Omental fat pad (tissue), 4 donors: ENCODE measurements around the gene XDH. TPM values are rescaled to one million over a fixed set of nuclear protein-coding genes. Genes with fewer than 3 reads are reported as not detected.

ENCODE experiments used
- ATAC-seq: fragments of 150-250 bp; one replicate; pipeline ENCODE4 v1.9.1; 2016; ENCODE audit warnings: mild to moderate bottlenecking, moderate library complexity; ENCODE audit not compliant: low FRiP score
- DNase-seq: peaks from one replicate; pipeline ENCODE4 v3.0.0-alpha.2; 2019; ENCODE audit warnings: low spot score
- total RNA-seq, 4 donors: library from RNA; depleted of rRNA; stranded (reverse); fragments of >200 nt; gene quantifications; one replicate each; pipeline ENCODE4 v1.1.0, GENCODE V29; 2016
- TF ChIP-seq, protein P1 (sequence below), 3 donors: fragments of 450-650 bp; IDR thresholded peaks; one replicate each; pipeline ENCODE4 v1.5.1; 2016 to 2017; ENCODE audit warnings: antibody characterized with exemption in 3 of 3, mild to moderate bottlenecking in 3 of 3, moderate library complexity in 2 of 3

XDH gene
- total RNA-seq, 4 donors from 2014 or later: 0.31 to 0.63 (median 0.48) TPM; not detected in 1

DNA sequence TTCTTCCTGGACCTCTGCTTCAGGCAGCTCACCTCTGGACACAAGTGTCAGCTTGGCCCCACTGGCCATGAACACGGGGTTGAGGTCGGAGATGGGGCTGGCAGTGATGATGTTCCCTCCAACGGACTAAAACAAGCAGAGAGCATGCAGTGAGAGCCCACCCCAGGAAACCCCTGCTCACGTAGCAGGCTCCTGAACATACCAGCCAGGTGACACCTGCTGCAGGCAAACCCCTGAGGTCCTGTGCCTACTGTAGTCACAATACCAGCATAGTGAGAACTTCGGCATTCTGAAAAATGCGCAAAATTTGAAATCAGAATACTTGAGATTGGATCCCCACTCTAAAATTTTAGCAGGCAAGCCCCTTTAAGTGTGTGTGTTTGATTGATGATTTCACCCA lies 32.9 kb downstream of the XDH start:
- DNase-seq (no peak), ATAC-seq (no peak)
- TF ChIP-seq, protein P1, sequence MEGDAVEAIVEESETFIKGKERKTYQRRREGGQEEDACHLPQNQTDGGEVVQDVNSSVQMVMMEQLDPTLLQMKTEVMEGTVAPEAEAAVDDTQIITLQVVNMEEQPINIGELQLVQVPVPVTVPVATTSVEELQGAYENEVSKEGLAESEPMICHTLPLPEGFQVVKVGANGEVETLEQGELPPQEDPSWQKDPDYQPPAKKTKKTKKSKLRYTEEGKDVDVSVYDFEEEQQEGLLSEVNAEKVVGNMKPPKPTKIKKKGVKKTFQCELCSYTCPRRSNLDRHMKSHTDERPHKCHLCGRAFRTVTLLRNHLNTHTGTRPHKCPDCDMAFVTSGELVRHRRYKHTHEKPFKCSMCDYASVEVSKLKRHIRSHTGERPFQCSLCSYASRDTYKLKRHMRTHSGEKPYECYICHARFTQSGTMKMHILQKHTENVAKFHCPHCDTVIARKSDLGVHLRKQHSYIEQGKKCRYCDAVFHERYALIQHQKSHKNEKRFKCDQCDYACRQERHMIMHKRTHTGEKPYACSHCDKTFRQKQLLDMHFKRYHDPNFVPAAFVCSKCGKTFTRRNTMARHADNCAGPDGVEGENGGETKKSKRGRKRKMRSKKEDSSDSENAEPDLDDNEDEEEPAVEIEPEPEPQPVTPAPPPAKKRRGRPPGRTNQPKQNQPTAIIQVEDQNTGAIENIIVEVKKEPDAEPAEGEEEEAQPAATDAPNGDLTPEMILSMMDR (IDR thresholded peaks at IDR 0.05): no peak

DNA sequence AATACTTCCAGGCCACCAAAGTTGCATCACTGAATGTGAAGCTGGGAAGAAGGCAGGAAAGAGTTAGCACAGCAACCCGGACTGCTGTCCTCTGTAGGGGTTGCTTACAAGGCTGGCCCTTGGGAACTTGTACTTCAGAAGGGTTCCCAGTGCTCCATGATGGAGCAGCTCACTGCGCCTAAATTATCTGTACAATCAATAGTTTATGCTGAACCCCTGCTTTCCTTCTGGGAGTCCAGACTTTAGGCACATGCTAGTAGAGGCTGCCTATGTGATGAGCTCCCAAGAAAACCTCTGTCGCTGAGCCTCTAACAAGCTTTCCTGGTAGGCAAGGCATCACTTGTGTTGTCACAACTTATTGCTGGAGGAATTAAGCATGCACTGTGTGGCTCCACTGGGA lies 34.3 kb downstream of the XDH start:
- TF ChIP-seq, protein P1 (IDR thresholded peaks at IDR 0.05): no peak
- DNase-seq (no peak), ATAC-seq (no peak)

DNA sequence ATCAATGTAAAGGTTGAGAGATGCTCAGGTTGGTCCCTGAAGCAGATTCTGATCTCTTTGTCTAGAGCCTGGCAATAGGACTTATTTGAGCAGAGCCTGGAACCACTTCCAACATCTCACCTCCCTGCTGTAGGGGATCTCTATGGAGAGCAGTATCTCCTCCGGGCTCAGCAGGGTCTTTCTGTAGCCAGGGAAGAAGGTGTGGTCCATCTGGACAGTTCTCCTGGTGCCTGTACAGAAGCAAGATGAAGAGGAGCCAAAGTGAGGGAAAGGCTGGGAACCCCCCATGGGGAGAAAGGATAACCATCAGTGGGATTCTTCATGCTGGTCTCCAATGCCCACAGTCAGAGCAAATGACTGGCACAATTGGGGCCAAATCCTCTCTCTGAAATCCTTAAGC lies 34.8 kb downstream of the XDH start:
- ATAC-seq: no peak
- DNase-seq: no peak
- TF ChIP-seq, protein P1 (IDR thresholded peaks at IDR 0.05): no peak

DNA sequence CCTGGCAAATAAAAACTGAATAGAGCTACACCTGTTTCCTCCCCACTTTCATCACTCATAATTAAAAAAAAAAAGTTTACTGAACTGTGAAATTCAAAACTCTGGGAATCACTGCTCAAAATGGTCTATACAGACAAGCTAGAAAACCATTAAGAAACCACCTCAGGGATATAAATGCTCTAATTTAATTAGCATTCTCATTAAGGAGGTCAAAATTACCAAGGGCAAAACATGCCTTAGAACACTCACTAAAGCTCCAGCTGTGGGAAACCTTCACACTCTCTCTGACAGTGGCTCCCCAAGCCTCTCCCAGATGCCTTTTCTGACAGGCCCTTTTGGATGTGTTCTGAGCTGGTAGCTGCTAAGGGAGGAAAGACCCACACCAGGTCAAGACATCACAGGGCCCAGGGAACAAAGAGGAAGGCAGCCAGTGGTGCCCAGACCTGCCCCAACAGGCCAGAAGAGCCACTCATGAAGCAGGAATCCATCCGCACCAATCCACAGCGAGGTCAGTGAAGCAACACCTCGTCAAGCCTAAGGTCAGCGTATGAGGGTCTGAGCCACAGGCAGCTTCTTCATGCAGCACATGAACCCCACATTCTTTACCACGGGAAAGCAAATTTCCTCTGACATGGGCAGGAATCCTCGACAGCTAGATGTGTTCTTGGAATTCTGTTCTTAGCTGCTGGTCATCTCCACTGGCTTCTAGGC lies 35.6 kb downstream of the XDH start:
- DNase-seq (no peak), ATAC-seq (no peak)

DNA sequence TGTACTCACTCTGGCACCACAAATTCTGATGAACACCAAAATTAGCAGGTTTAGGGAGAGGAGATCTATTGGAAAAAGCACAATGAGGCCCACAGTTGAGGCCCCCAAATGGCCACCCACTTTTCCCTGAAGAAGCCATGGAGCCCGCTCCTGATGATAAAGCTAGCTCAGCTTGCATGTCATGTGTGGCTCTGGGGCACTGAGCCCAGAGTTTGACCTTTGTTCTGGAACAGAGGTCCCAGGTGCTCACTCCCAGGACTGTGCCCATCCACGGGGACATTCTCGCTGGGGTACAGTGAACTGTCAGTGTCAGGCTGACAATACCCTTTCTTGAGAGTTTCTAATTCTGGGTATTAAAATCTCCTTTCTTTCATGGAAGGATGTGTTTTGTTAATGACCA lies 36.2 kb downstream of the XDH start:
- TF ChIP-seq, protein P1 (IDR thresholded peaks at IDR 0.05): no peak
- no peak for DNase-seq
- no peak for ATAC-seq

More for the DNA sequence above, 35.6 kb downstream of the XDH start:
- TF ChIP-seq, protein P1 (IDR thresholded peaks at IDR 0.05): no peak

DNA sequence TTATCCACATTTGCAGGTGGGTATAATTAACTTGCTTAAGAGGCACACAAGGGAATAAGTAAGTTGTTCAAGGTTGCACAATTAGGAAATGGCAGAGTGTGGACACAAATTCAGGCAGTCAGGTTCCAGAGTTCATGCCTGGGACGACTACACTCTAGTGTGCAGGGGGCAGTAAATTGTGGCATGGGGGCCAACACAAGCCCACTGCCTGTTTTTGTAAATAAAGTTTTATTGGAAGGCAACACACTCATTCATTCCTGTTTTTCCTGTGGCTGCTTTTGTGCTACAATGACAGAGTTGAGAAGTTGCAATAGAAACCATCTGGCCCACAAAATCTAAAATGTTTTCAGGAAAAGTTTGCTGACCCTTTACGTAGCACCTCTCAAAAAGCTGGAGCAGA lies 41.4 kb downstream of the XDH start:
- ATAC-seq (no peak), DNase-seq (no peak)
- TF ChIP-seq, protein P1 (IDR thresholded peaks at IDR 0.05): no peak

DNA sequence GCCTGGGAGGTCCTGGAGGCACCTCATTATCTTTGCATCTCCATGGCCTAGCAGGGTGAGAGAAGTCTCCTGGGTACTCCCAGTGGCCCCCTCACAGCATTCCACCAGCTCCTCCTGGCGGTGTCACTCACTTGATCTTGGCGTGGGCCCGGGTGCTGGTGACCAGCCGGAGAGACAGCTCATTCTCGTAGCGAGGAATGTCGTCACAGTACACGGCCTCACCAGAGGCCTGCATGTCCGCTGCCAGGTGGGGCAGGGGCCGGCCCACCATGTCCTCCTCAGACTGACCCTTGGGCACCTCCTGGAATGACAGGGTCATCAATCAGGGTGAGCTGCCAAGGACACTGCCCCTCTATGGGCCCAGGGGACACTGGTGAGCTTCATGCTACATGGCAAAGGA lies 42.4 kb downstream of the XDH start:
- TF ChIP-seq, protein P1 (IDR thresholded peaks at IDR 0.05): no peak
- DNase-seq: no peak
- no peak for ATAC-seq
